HG03571 (cell line): ENCODE measurements around the gene MRPL11.

Experiments used
- ATAC-seq: cut with Tn5 transposase; IDR thresholded peaks from one replicate; pipeline ENCODE4 v1.9.1; 2021; ENCODE audit not compliant: unreplicated experiment

Gene MRPL11

GRCh38 chr11:66393954-66394353 lies 44.7 kb downstream of the MRPL11 start:
- ATAC-seq: no peak

- ATAC-seq: no peak
Measured at GRCh38 chr11:66391322-66391721, 47.3 kb downstream of the MRPL11 start.

GRCh38 chr11:66388780-66389386 lies 49.8 kb downstream of the MRPL11 start:
- no peak for ATAC-seq

GRCh38 chr11:66386171-66387069 lies 52.2 kb downstream of the MRPL11 start:
- no peak for ATAC-seq
